ENCODE results near the gene TMEM52B.
A peak's percentile ranks its signal among the peaks of the same experiment; 100 is the strongest.

GRCh38 chr12:10153271-10154144 lies 25.3 kb upstream of the TMEM52B start:
- TF ChIP-seq TEAD2 (CRISPR knock-in tag; IDR thresholded peaks at IDR 0.05) (no peak), CTCF (CRISPR knock-in tag; IDR thresholded peaks at IDR 0.05) (peak; percentile 73), POLR2AphosphoS5 (IDR thresholded peaks at IDR 0.05; ENCODE audit: low read depth, low read length) (no peak), ZNF441 (CRISPR knock-in tag; IDR thresholded peaks at IDR 0.05; ENCODE audit: borderline replicate concordance) (no peak), CENPT (CRISPR knock-in tag; IDR thresholded peaks at IDR 0.05; ENCODE audit: low read depth) (no peak), ZNF253 (CRISPR knock-in tag; IDR thresholded peaks at IDR 0.05; ENCODE audit: borderline replicate concordance) (no peak), ZNF232 (CRISPR knock-in tag; IDR thresholded peaks at IDR 0.05; ENCODE audit: borderline replicate concordance) (no peak), FIP1L1 (IDR thresholded peaks at IDR 0.05; ENCODE audit: borderline replicate concordance, insufficient read depth, low read depth, low read length) (no peak), MAX (IDR thresholded peaks at IDR 0.05) (no peak), TEAD3 (CRISPR knock-in tag; optimal IDR thresholded peaks at IDR 0.05; ENCODE audit: borderline replicate concordance) (no peak), ZFX (CRISPR knock-in tag; IDR thresholded peaks at IDR 0.05; ENCODE audit: low read depth) (no peak), ZNF318 (CRISPR knock-in tag; IDR thresholded peaks at IDR 0.05) (no peak), POLR2A (IDR thresholded peaks at IDR 0.05; ENCODE audit: insufficient read depth in 1 of 2, low read depth in 2 of 2, low read length in 2 of 2) (no peak)

Measured in HepG2 (cell line).